ENCODE results near the gene KDSR. TPM values are rescaled to one million over a fixed set of nuclear protein-coding genes. Genes with fewer than 3 reads are reported as not detected.
A peak's percentile ranks its signal among the peaks of the same experiment; 100 is the strongest.

The KDSR gene
- total RNA-seq, 1 donor from 2014 or later: 77.5 TPM

- H3K9me3 ChIP-seq: no peaks in the 10 kb centered on the region
- H3K27me3 ChIP-seq: no peaks in the 10 kb centered on the region
- intact Hi-C loops (cut with DNase I): no loop called here
- H3K27ac ChIP-seq: no peak overlapping the region
- ATAC-seq (peak; percentile 54), DNase-seq (no peak)
- no peak overlapping the region for H3K4me3 ChIP-seq
- no peak for TF ChIP-seq CTCF (IDR thresholded peaks at IDR 0.05)
- H3K4me1 ChIP-seq: no peaks in the 10 kb centered on the region
- H3K36me3 ChIP-seq: peaks cover 96% of the 10 kb centered on the region
Observed at GRCh38 chr18:63405986-63406385, 39.0 kb upstream of the KDSR start.

- H3K9me3 ChIP-seq: no peaks in the 10 kb centered on the region
- no peaks in the 10 kb centered on the region for H3K27me3 ChIP-seq
- ATAC-seq: no peak
- no peaks in the 10 kb centered on the region for H3K4me1 ChIP-seq
- H3K4me3 ChIP-seq: no peak overlapping the region
- DNase-seq: no peak
- intact Hi-C loops (cut with DNase I): no loop called here
- H3K27ac ChIP-seq: no peak overlapping the region
- peaks cover 96% of the 10 kb centered on the region for H3K36me3 ChIP-seq
- TF ChIP-seq CTCF (IDR thresholded peaks at IDR 0.05): no peak
Observed at GRCh38 chr18:63402246-63403162, 35.5 kb upstream of the KDSR start.

- no peaks in the 10 kb centered on the region for H3K27me3 ChIP-seq
- no peak for TF ChIP-seq CTCF (IDR thresholded peaks at IDR 0.05)
- H3K36me3 ChIP-seq: peaks cover 99% of the 10 kb centered on the region
- H3K27ac ChIP-seq: no peak overlapping the region
- H3K4me1 ChIP-seq: no peaks in the 10 kb centered on the region
- no peaks in the 10 kb centered on the region for H3K9me3 ChIP-seq
- no peak overlapping the region for H3K4me3 ChIP-seq
- intact Hi-C loops (cut with DNase I): no loop called here
- ATAC-seq: no peak
- DNase-seq: no peak
Observed at GRCh38 chr18:63399300-63399699, 32.3 kb upstream of the KDSR start.

- Histone ChIP-seq H3K27me3 (no peaks in the 10 kb centered on the region), H3K4me1 (no peaks in the 10 kb centered on the region), H3K9me3 (no peaks in the 10 kb centered on the region), H3K27ac (no peak overlapping the region), H3K4me3 (no peak overlapping the region), H3K36me3 (peaks cover 99% of the 10 kb centered on the region)
- TF ChIP-seq CTCF (IDR thresholded peaks at IDR 0.05): no peak
- ATAC-seq (no peak), DNase-seq (no peak)
- intact Hi-C loops (cut with DNase I): no loop called here
Observed at GRCh38 chr18:63397349-63397748, 30.3 kb upstream of the KDSR start.

GRCh38 chr18:63395503-63395902, 28.5 kb upstream of the KDSR start:
- intact Hi-C loops (cut with DNase I): no loop called here
- no peak overlapping the region for H3K4me3 ChIP-seq
- no peaks in the 10 kb centered on the region for H3K9me3 ChIP-seq
- no peak overlapping the region for H3K27ac ChIP-seq
- DNase-seq (no peak), ATAC-seq (no peak)
- TF ChIP-seq CTCF (IDR thresholded peaks at IDR 0.05): no peak
- H3K27me3 ChIP-seq: no peaks in the 10 kb centered on the region
- peaks cover 97% of the 10 kb centered on the region for H3K36me3 ChIP-seq
- H3K4me1 ChIP-seq: no peaks in the 10 kb centered on the region

Measured in upper lobe of right lung (tissue), 1 donor.